ENCODE results near the gene KCNC3. TPM values are rescaled to one million over a fixed set of nuclear protein-coding genes. Genes with fewer than 3 reads are reported as not detected.
A peak's percentile ranks its signal among the peaks of the same experiment; 100 is the strongest.
"Not testable (repeated sequence)": the region's sequence is repeated elsewhere in the genome, so short reads cannot be mapped to it uniquely, and the experiment has no call there.

KCNC3 gene
- total RNA-seq, 1 donor from 2014 or later, result 0.46 TPM

GRCh38 chr19:50333235-50333736 lies 4.1 kb upstream of the KCNC3 start:
- DNase-seq (ENCODE audit: low read depth), result peak; percentile 42
- Histone ChIP-seq H3K27me3 (ENCODE audit: control insufficient read depth, insufficient read depth, low read length) (peaks cover 39% of the 10 kb centered on the region), H3K36me3 (ENCODE audit: control insufficient read depth, insufficient read depth, low read length) (no peaks in the 10 kb centered on the region), H3K4me3 (ENCODE audit: low read depth, low read length) (peak overlapping the region; percentile 43)
- no peak for TF ChIP-seq CTCF (IDR thresholded peaks at IDR 0.05; ENCODE audit: insufficient read depth, low read length, poor library complexity, severe bottlenecking)

GRCh38 chr19:50332244-50333038 lies 3.3 kb upstream of the KCNC3 start:
- H3K36me3 ChIP-seq (ENCODE audit: control insufficient read depth, insufficient read depth, low read length), result no peaks in the 10 kb centered on the region
- H3K4me3 ChIP-seq (ENCODE audit: low read depth, low read length), result peak overlapping the region; percentile 15
- DNase-seq (ENCODE audit: low read depth), result no peak
- H3K27me3 ChIP-seq (ENCODE audit: control insufficient read depth, insufficient read depth, low read length), result peaks cover 46% of the 10 kb centered on the region
- no peak for TF ChIP-seq CTCF (IDR thresholded peaks at IDR 0.05; ENCODE audit: insufficient read depth, low read length, poor library complexity, severe bottlenecking)

- TF ChIP-seq CTCF (IDR thresholded peaks at IDR 0.05; ENCODE audit: insufficient read depth, low read length, poor library complexity, severe bottlenecking), result no peak
- Histone ChIP-seq H3K36me3 (ENCODE audit: control insufficient read depth, insufficient read depth, low read length) (no peaks in the 10 kb centered on the region), H3K27me3 (ENCODE audit: control insufficient read depth, insufficient read depth, low read length) (peaks cover 51% of the 10 kb centered on the region), H3K4me3 (ENCODE audit: low read depth, low read length) (no peak overlapping the region)
- DNase-seq (ENCODE audit: low read depth), result no peak
These were observed 2.7 kb upstream of the KCNC3 start for GRCh38 chr19:50331994-50332243.

GRCh38 chr19:50331221-50331993 lies 2.2 kb upstream of the KCNC3 start:
- TF ChIP-seq CTCF (IDR thresholded peaks at IDR 0.05; ENCODE audit: insufficient read depth, low read length, poor library complexity, severe bottlenecking), result no peak
- peaks cover 55% of the 10 kb centered on the region for H3K27me3 ChIP-seq (ENCODE audit: control insufficient read depth, insufficient read depth, low read length)
- no peak for DNase-seq (ENCODE audit: low read depth)
- H3K36me3 ChIP-seq (ENCODE audit: control insufficient read depth, insufficient read depth, low read length), result no peaks in the 10 kb centered on the region
- peak overlapping the region; percentile 19 for H3K4me3 ChIP-seq (ENCODE audit: low read depth, low read length)

- no peak for TF ChIP-seq CTCF (IDR thresholded peaks at IDR 0.05; ENCODE audit: insufficient read depth, low read length, poor library complexity, severe bottlenecking)
- peak overlapping the region; percentile 19 for H3K4me3 ChIP-seq (ENCODE audit: low read depth, low read length)
- no peaks in the 10 kb centered on the region for H3K36me3 ChIP-seq (ENCODE audit: control insufficient read depth, insufficient read depth, low read length)
- peaks cover 62% of the 10 kb centered on the region for H3K27me3 ChIP-seq (ENCODE audit: control insufficient read depth, insufficient read depth, low read length)
- DNase-seq (ENCODE audit: low read depth), result no peak
These were observed 1.3 kb upstream of the KCNC3 start for GRCh38 chr19:50330365-50331078.

GRCh38 chr19:50329926-50330294 lies 733 bp upstream of the KCNC3 start:
- H3K27me3 ChIP-seq (ENCODE audit: control insufficient read depth, insufficient read depth, low read length), result peaks cover 65% of the 10 kb centered on the region

More at GRCh38 chr19:50329926-50330294, 733 bp upstream of the KCNC3 start:
- H3K4me3 ChIP-seq (ENCODE audit: low read depth, low read length); DNase-seq (ENCODE audit: low read depth); H3K36me3 ChIP-seq (ENCODE audit: control insufficient read depth, insufficient read depth, low read length): not testable (repeated sequence)

Measured in kidney epithelial cell (primary cell).